SH-SY5Y (cell line): ENCODE measurements around the gene SYNJ2.

ENCODE experiments used
- GATA2 ChIP-seq: IDR thresholded peaks from 2 replicates; pipeline ENCODE4 v1.6.1; 2011; ENCODE audit warnings: mild to moderate bottlenecking, low read depth, low read length
- GATA3 ChIP-seq: IDR thresholded peaks from 2 replicates; pipeline ENCODE4 v1.6.1; 2011; ENCODE audit warnings: low read depth, mild to moderate bottlenecking, low read length, moderate library complexity

The SYNJ2 gene

DNA sequence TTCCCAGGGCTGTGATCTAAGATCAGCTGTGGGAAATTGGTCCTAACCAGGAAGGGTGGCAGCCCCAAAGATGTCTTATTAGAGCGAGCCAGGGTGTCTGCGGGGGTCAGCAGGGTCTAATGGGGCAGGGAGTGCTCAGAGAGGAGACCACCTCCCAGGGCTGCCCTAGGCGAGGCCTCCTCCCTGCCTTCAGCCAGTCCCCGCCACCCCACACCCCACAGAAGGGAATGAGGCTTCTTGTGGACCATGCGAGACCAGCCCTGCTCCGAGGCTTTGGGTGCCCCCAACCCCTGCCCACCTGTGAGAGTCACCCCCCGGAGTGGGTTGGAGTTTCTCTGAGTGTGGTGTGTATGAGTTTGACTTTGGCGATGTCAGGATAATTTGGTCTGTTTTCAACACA, 37.8 kb downstream of the SYNJ2 start:
- TF ChIP-seq GATA3: no peak
- no peak for TF ChIP-seq GATA2

- TF ChIP-seq GATA3 (no peak), GATA2 (no peak)
Measured at GRCh38 chr6:158020272-158020711, 38.6 kb downstream of the SYNJ2 start.

- TF ChIP-seq GATA3 (no peak), GATA2 (no peak)
Measured at GRCh38 chr6:158020811-158021210, 39.1 kb downstream of the SYNJ2 start.

DNA sequence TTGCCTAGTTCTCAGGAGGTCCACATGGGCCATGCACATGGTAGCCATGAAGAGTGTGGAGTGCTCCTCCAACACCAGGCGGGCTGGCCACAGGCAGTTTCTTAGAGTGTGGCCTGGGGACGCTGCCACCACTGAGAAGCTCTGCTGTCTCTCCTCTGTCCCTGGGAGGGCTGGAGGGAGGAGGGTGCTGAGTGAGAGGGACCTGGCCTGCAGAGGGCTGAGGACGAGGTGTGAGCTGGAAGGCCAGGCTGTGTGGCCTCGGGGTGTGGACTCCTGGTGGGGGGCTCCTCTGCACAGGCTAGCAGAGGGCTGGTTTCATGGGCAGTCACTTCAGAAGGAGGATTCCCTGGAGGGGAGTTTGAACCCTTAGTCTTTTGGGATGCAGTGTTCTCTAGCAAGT, 39.7 kb downstream of the SYNJ2 start:
- no peak for TF ChIP-seq GATA3

DNA sequence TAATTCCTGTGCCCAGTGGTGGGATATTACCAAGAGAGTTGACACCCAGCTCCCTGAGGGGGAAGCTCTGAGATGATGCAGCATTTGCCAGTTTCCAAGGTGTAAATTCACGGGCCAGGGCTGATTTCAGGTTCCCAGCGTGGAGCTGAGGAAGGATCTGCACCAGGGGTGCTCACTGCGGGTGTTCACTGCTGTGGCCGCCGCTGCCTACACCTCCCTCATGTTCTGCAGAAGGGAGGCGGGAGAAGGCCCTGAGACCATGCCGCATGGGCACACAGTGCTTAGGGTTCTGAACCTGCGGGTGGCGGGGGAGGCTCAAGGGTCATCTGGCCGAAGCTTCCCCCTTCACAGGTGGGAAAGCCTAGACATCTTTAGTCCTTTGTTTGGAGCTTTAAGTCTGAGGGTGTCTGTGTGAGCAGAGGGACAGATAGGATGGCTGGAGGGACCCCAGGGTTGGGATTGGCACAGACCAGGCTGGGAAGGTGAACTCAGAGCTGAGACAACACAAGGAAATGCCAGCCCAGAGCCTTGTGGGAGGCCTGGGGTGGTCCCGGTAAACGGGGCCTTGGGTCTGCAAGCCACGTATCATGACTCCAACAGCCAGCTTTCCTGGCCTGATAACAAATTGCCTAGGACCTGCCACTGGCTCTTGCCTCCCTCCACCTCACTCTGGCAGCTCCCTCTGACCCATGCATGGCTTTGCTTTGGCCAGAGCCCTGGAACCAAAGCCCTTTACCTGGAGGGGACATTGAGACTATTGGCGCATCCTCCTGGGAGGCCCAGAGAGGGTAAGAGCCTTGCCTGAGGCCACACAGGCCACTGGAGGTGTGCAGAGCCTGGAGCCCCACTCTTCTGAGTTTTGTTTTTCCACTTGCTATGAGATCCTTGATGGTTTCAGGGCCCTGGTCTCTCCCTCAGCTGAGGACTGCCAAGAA, 40.4 kb downstream of the SYNJ2 start:
- TF ChIP-seq GATA3 (no peak), GATA2 (no peak)

DNA sequence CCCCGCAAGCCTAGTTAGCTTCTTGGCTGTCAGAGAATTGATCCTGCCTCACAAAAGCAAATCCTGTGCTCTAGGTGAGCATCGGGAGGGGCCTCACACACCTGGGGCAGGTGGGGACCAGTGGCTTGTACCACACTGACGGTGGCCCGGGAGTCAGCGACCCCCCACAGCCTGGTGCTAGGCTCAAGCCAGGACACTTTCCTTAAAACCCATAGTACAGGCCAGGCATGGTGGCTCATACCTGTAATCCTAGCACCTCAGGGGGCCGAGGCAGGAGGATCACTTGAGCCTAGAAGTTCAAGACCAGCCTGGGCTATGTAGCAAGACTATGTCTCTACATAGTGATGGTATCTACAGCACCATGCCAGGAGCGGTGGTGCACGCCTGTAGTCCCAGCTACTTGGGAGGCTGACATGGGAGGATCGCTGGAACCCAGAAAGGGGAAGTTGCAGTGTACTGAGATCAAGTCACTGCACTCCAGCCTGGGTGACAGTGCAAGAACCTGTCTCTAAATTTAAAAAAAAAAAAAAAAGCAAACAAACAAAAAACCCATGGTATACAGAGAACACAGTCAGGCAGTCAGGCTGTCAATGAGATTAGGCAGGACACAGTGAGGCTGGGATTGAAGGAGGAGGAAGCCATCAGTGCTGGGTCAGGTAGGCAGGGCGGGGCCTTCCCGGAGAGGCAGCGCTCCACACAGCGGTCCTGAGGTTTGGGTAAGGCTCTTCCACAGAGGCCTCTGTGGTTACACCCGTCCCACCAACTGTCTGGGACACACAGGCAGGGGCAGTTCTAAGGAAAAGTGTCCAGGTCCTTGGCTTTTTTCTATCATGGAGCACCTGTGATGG, 41.3 kb downstream of the SYNJ2 start:
- no peak for TF ChIP-seq GATA2
- no peak for TF ChIP-seq GATA3

- TF ChIP-seq GATA3 (no peak), GATA2 (no peak)
Measured at GRCh38 chr6:158023597-158023939, 41.9 kb downstream of the SYNJ2 start.

DNA sequence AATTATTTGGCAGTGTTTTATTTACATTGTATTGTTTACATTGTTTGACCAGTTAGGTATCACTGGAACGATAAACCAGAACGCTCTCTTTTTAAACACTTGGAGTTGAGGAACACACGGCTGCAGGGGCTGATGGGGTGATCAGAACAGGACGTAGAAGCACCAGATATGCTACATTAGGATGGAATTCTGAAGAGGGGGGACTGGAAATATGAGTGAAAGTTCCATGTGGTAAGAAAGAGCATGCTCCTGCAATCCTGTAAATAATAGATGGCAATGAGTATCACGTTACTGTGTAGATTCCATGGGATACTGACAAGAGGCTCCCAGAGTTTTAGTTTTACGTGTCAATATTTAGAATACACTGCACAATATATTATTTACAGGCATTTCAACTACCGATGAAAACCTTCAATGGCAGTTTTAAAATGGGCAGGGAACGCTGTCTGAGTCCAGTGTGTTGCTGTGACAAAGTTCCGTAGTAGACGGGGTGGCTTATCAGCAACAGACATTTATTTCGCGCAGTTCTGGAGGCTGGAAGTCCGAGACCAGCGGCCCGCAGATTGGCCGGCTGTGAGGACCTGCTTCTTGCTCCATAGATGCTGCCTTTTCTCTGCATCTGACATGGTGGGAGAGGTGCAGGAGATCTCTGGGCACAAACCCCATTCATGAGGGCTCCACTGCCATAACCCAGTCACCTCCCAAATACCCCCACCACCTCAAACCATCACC, 43.1 kb downstream of the SYNJ2 start:
- TF ChIP-seq GATA2: no peak
- no peak for TF ChIP-seq GATA3

DNA sequence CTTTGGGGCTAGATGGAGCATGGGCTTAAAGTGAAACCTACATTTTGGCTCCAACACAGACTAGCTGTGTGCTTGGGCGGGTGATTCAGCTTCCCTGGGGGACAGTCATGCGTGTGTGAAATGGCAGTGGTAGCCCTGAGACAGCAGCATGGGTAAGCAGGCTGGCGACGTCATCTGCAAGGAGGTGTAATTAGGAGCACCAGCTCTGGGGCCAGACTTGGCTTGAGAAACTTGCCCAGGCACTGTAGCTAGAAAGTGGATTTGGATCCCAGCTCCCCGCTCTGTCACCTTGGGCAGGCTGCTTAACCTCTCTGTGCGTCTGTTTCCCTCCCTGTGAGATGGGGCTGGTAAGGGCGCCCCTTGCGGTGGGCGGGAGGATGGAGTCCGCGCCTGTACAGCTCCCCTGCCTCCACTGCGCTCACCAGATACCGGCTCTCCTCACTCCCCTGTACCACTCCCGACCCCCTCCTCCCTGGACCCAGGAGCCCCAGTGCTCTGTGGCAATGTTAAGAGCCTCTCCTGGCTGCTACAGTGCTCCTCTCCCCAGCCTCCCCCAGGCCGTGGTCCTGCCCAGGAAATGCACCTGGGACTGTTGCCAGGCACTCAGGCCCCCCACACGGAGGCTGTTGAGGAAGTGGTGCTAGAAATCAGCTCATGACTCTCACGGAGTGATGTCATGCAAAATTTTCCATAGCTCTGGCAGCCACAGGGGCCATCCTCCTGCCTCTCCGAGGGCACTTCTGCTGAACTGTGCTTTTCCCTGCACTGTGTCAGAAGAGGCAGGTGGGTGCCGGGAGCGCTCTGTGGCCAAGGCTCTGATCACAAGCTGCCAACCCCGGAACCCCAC, 44.6 kb downstream of the SYNJ2 start:
- TF ChIP-seq GATA3 (no peak), GATA2 (no peak)

- TF ChIP-seq GATA2 (no peak), GATA3 (no peak)
Measured at GRCh38 chr6:158026901-158027589, 45.4 kb downstream of the SYNJ2 start.

- TF ChIP-seq GATA3 (no peak), GATA2 (no peak)
Measured at GRCh38 chr6:158027590-158028285, 46.1 kb downstream of the SYNJ2 start.

- no peak for TF ChIP-seq GATA2
- TF ChIP-seq GATA3: no peak
Measured at GRCh38 chr6:158028421-158028820, 46.8 kb downstream of the SYNJ2 start.
